Activated T-helper 1 cell treated with anti-CD3 and anti-CD28 coated beads, Interleukin-12 subunit alpha, Interleukin-12 subunit beta, Interleukin-2, Interleukin-4 antibody, amounts not matched to agents 30 ng/mL and 10 ng/mL and 1 ng/mL, durations not matched to agents 14 hours and 24 hours and 36 hours (primary cell): ENCODE data around the gene SNRPA1. TPM values are rescaled to one million over a fixed set of nuclear protein-coding genes. Genes with fewer than 3 reads are reported as not detected.

Source experiments
- total RNA-seq: library from RNA; stranded (reverse); gene quantifications from 2 replicates; pipeline ENCODE4 v1.2.3, GENCODE V29; 2022

Gene SNRPA1
- total RNA-seq, 1 donor from 2014 or later, result 184 TPM

Other genes starting within 250 kb of the SNRPA1 start
- gene CHSY1, start 43.2 kb downstream of the SNRPA1 start, total RNA-seq, result 76.3 and 78.0 TPM in 2 replicates
- 47.4 and 53.0 TPM in 2 replicates for gene SELENOS, start 17.8 kb downstream of the SNRPA1 start, total RNA-seq
- 3.0 and 3.7 TPM in 2 replicates for gene PCSK6, start 194.5 kb upstream of the SNRPA1 start, total RNA-seq